CD4-positive, alpha-beta T cell (primary cell): ENCODE measurements around the gene PBX1. TPM values are rescaled to one million over a fixed set of nuclear protein-coding genes. Genes with fewer than 3 reads are reported as not detected.

Experiments used
- ATAC-seq: fragments of 200-7000 bp; cut with Tn5 transposase; one replicate; pipeline ENCODE4 v1.10.0; 2022; ENCODE audit warnings: mild to moderate bottlenecking; ENCODE audit not compliant: poor library complexity
- CTCF ChIA-PET: fragments of 350-600 bp; sonication (Branson Sonifier 250); formaldehyde crosslinking; loops from one replicate; lab custom pipeline; 2021; ENCODE audit warnings: antibody characterized with exemption, inconsistent platforms; lab: Charles Lee
- POLR2A ChIA-PET: fragments of 350-600 bp; sonication (Branson Sonifier 250); formaldehyde crosslinking; loops from one replicate; lab custom pipeline; 2021; ENCODE audit warnings: antibody characterized with exemption, inconsistent platforms; lab: Charles Lee
- DNase-seq, 14 experiments: peaks; one replicate each; pipeline ENCODE4 v3.0.0-alpha.2; 2013 to 2020; ENCODE audit warnings: mixed read lengths in 2 of 14
- H3K27ac ChIP-seq, 2 donors: one replicate each; pipeline versions ENCODE4 v1.5.1 to v1.7.0; 2013; ENCODE audit warnings: low read length in 2 of 2, low read depth in 1 of 2, mild to moderate bottlenecking in 1 of 2
- H3K27me3 ChIP-seq, 2 experiments: 1 replicate in 1 of 2; 2 replicates in 1 of 2; pipeline versions ENCODE4 v1.6.1 to v1.7.0; 2013; ENCODE audit warnings: low read length in 2 of 2, control low read depth in 1 of 2, mild to moderate bottlenecking in 1 of 2, moderate library complexity in 1 of 2; ENCODE audit not compliant: insufficient read depth in 2 of 2, control insufficient read depth in 1 of 2
- H3K36me3 ChIP-seq: one replicate; pipeline ENCODE4 v1.6.1; 2013; ENCODE audit warnings: low read length, control low read depth; ENCODE audit not compliant: insufficient read depth
- H3K4me1 ChIP-seq: one replicate; pipeline ENCODE4 v1.6.1; 2013; ENCODE audit warnings: low read length, control low read depth; ENCODE audit not compliant: insufficient read depth
- H3K4me3 ChIP-seq: one replicate; pipeline ENCODE4 v1.5.1; 2013; ENCODE audit warnings: mild to moderate bottlenecking, low read length, moderate library complexity
- H3K9me3 ChIP-seq, 2 experiments: 1 replicate in 1 of 2; 2 replicates in 1 of 2; pipeline versions ENCODE4 v1.6.1 to v1.7.0; 2013; ENCODE audit warnings: low read length in 2 of 2, mild to moderate bottlenecking in 2 of 2, control low read depth in 1 of 2, moderate library complexity in 1 of 2; ENCODE audit not compliant: control insufficient read depth in 1 of 2, insufficient read depth in 1 of 2
- H3K27ac Mint-ChIP-seq: one replicate; pipeline ENCODE4 v1.8.0; 2020; ENCODE audit warnings: mixed read lengths
- H3K27me3 Mint-ChIP-seq: one replicate; pipeline ENCODE4 v1.8.0; 2021; ENCODE audit warnings: mixed read lengths
- H3K36me3 Mint-ChIP-seq: one replicate; pipeline ENCODE4 v1.8.0; 2021; ENCODE audit warnings: low read depth, mixed read lengths
- H3K4me1 Mint-ChIP-seq: one replicate; pipeline ENCODE4 v1.8.0; 2021; ENCODE audit warnings: low read depth, mixed read lengths
- H3K4me3 Mint-ChIP-seq: one replicate; pipeline ENCODE4 v1.8.0; 2020; ENCODE audit warnings: mild to moderate bottlenecking, mixed read lengths
- H3K9me3 Mint-ChIP-seq: one replicate; pipeline ENCODE4 v1.8.0; 2020; ENCODE audit warnings: mixed read lengths
- intact Hi-C, 2 experiments: fragments of 100-400 bp; cut with DNase I in 1 of 2; cut with micrococcal nuclease in 1 of 2; formaldehyde crosslinking; loops; one replicate each; pipeline versions ENCODE4 v1.15.1 to v1.9.0; 2023 to 2025; cut with DNase I, micrococcal nuclease
- total RNA-seq, 174 experiments: library from RNA in 2 of 174; stranded (reverse) in 2 of 174; gene quantifications; one replicate each; pipeline ENCODE4 v1.2.3 and lab custom pipeline; 2021 to 2026
- TF ChIP-seq, protein P1 (sequence below): fragments of 200-600 bp; IDR thresholded peaks from one replicate; pipeline ENCODE4 v1.8.0; 2022; ENCODE audit warnings: antibody characterized with exemption, mild to moderate bottlenecking

PBX1 gene
- total RNA-seq, 2 experiments from 2014 or later, result 0.64 to 0.96 TPM

DNA sequence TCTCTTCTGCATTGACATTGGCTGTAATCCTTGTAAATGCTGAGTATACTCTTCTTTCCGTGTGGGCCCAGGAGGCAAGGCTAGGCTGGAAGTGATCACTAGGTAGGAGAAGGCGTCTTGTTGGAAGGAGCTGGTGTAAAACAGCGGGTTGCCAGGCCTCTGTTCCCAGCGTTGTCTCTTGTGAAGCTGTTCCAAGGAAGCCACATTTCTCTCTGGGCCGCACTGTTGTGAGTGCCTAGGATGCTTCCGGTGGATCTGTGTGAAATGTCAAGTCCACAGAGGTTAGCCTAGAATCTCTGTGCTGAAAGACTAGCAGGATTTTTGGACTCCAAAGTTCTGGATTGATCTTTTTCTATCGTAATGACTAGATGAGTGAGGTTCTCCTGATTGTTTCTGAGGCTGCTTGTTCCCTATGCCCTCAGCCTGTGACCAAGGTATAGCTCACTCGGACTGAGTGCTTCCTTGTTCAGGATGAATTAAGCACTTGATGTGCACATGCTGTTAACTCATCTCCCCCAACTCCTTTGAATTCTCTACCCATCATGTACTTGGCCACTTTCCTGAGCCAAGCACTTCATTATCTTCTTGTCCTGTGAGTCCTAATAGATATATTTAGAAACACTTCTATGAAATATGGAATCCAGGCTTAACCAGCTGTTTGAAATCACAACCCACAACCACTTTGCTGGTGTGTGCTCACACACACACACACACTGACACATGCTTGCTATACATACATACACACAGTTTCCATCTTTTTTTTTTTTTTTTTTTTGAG is 63.3 kb downstream of the PBX1 start:
- intact Hi-C loops, result no loop called here
- H3K27me3 Mint-ChIP-seq, result no peaks in the 10 kb centered on the region
- no peaks in the 10 kb centered on the region for H3K9me3 Mint-ChIP-seq

DNA sequence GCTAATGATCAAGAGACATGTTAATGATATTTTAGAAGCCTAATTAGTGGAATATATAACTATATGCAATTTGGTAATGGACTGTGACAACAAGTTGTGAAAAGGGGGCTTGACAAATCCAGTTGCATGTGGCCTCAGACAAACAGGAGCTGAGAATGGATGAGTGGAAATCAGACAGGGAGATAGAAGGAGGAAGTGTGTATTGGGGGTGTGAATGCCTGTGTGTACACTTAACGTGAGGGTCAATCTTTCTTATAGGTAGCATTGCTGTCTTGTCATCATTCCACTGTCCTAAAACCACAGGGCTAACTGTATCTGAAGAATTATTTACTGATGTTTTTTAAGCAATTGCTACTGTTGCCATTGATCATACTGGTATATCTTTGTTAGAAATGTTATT is 64.8 kb downstream of the PBX1 start:
- H3K9me3 ChIP-seq, result no peaks in the 10 kb centered on the region
- Mint-ChIP-seq H3K4me3 (no peak overlapping the region), H3K9me3 (no peaks in the 10 kb centered on the region), H3K27ac (no peak overlapping the region), H3K36me3 (no peaks in the 10 kb centered on the region), H3K4me1 (no peaks in the 10 kb centered on the region), H3K27me3 (no peaks in the 10 kb centered on the region)
- ChIA-PET CTCF (no interaction called here), POLR2A (no interaction called here)
- H3K4me3 ChIP-seq, result no peak overlapping the region
- no peaks in the 10 kb centered on the region for H3K27me3 ChIP-seq
- no peak overlapping the region for H3K27ac ChIP-seq
- H3K36me3 ChIP-seq, result no peaks in the 10 kb centered on the region
- H3K4me1 ChIP-seq, result no peaks in the 10 kb centered on the region
- ATAC-seq (no peak), DNase-seq (no peak)
- intact Hi-C loops, result no loop called here
- TF ChIP-seq, protein P1, sequence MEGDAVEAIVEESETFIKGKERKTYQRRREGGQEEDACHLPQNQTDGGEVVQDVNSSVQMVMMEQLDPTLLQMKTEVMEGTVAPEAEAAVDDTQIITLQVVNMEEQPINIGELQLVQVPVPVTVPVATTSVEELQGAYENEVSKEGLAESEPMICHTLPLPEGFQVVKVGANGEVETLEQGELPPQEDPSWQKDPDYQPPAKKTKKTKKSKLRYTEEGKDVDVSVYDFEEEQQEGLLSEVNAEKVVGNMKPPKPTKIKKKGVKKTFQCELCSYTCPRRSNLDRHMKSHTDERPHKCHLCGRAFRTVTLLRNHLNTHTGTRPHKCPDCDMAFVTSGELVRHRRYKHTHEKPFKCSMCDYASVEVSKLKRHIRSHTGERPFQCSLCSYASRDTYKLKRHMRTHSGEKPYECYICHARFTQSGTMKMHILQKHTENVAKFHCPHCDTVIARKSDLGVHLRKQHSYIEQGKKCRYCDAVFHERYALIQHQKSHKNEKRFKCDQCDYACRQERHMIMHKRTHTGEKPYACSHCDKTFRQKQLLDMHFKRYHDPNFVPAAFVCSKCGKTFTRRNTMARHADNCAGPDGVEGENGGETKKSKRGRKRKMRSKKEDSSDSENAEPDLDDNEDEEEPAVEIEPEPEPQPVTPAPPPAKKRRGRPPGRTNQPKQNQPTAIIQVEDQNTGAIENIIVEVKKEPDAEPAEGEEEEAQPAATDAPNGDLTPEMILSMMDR, result no peak

More for the DNA sequence above, 63.3 kb downstream of the PBX1 start:
- H3K4me1 Mint-ChIP-seq, result no peaks in the 10 kb centered on the region
- no peak overlapping the region for H3K27ac Mint-ChIP-seq
- Histone ChIP-seq H3K36me3 (no peaks in the 10 kb centered on the region), H3K27me3 (no peaks in the 10 kb centered on the region), H3K4me1 (no peaks in the 10 kb centered on the region), H3K9me3 (no peaks in the 10 kb centered on the region), H3K4me3 (no peak overlapping the region), H3K27ac (no peak overlapping the region)
- ChIA-PET CTCF (no interaction called here), POLR2A (no interaction called here)
- DNase-seq (no peak), ATAC-seq (no peak)
- TF ChIP-seq, protein P1, result no peak
- no peaks in the 10 kb centered on the region for H3K36me3 Mint-ChIP-seq
- H3K4me3 Mint-ChIP-seq, result no peak overlapping the region

GRCh38 chr1:164624400-164624799 is 65.4 kb downstream of the PBX1 start:
- H3K9me3 Mint-ChIP-seq, result no peaks in the 10 kb centered on the region
- ChIA-PET CTCF (no interaction called here), POLR2A (no interaction called here)
- no peak for ATAC-seq
- Histone ChIP-seq H3K9me3 (no peaks in the 10 kb centered on the region), H3K36me3 (no peaks in the 10 kb centered on the region), H3K27me3 (no peaks in the 10 kb centered on the region), H3K27ac (no peak overlapping the region), H3K4me1 (no peaks in the 10 kb centered on the region), H3K4me3 (no peak overlapping the region)
- no peaks in the 10 kb centered on the region for H3K4me1 Mint-ChIP-seq
- H3K36me3 Mint-ChIP-seq, result no peaks in the 10 kb centered on the region
- no peak overlapping the region for H3K27ac Mint-ChIP-seq
- intact Hi-C loops, result no loop called here
- no peak for DNase-seq
- no peaks in the 10 kb centered on the region for H3K27me3 Mint-ChIP-seq
- TF ChIP-seq, protein P1, result no peak
- H3K4me3 Mint-ChIP-seq, result no peak overlapping the region
